H9 (cell line): ENCODE measurements around the gene RARG. TPM values are rescaled to one million over a fixed set of nuclear protein-coding genes. Genes with fewer than 3 reads are reported as not detected.

ENCODE experiments used
- DNase-seq: peaks from one replicate; pipeline ENCODE4 v3.0.0-alpha.2; 2017
- H2AFZ ChIP-seq: one replicate; pipeline ENCODE4 v1.6.1; 2013; ENCODE audit warnings: mild to moderate bottlenecking, low read length, control low read depth, moderate library complexity
- H2AK5ac ChIP-seq: 2 replicates; pipeline ENCODE4 v1.6.1; 2013; ENCODE audit warnings: low read length, control low read depth, mixed read lengths; ENCODE audit not compliant: insufficient read length
- H2BK120ac ChIP-seq: one replicate; pipeline ENCODE4 v1.6.1; 2013; ENCODE audit warnings: low read depth, mild to moderate bottlenecking, low read length, control low read depth, inconsistent platforms; ENCODE audit not compliant: poor library complexity, severe bottlenecking
- H2BK12ac ChIP-seq: 2 replicates; pipeline ENCODE4 v1.6.1; 2013; ENCODE audit warnings: low read length, control low read depth, mixed read lengths, low read depth; ENCODE audit not compliant: insufficient read length
- H2BK15ac ChIP-seq: 2 replicates; pipeline ENCODE4 v1.6.1; 2013; ENCODE audit warnings: low read depth, low read length, control low read depth
- H2BK20ac ChIP-seq: one replicate; pipeline ENCODE4 v1.6.1; 2013; ENCODE audit warnings: low read depth, mild to moderate bottlenecking, low read length, control low read depth, inconsistent platforms; ENCODE audit not compliant: poor library complexity, severe bottlenecking
- H2BK5ac ChIP-seq: 2 replicates; pipeline ENCODE4 v1.6.1; 2013; ENCODE audit warnings: low read length, control low read depth, mixed read lengths; ENCODE audit not compliant: insufficient read length
- H3K14ac ChIP-seq: 2 replicates; pipeline ENCODE4 v1.6.1; 2013; ENCODE audit warnings: low read length, control low read depth; ENCODE audit not compliant: insufficient read depth
- H3K18ac ChIP-seq: 2 replicates; pipeline ENCODE4 v1.6.1; 2013; ENCODE audit warnings: low read depth, mild to moderate bottlenecking, mixed read lengths, low read length, control low read depth; ENCODE audit not compliant: insufficient read length
- H3K23ac ChIP-seq: 2 replicates; pipeline ENCODE4 v1.6.1; 2013; ENCODE audit warnings: low read length, control low read depth, mixed read lengths, low read depth; ENCODE audit not compliant: insufficient read length
- H3K23me2 ChIP-seq: 2 replicates; pipeline ENCODE4 v1.6.1; 2013; ENCODE audit warnings: low read depth, mild to moderate bottlenecking, mixed read lengths, low read length, control low read depth; ENCODE audit not compliant: insufficient read length, poor library complexity, severe bottlenecking
- H3K27ac ChIP-seq: 2 replicates; pipeline ENCODE4 v1.5.1; 2013; ENCODE audit warnings: low read length, control low read depth, mixed read lengths, low read depth; ENCODE audit not compliant: insufficient read length
- H3K27me3 ChIP-seq: 2 replicates; pipeline ENCODE4 v1.6.1; 2013; ENCODE audit warnings: low read length, control low read depth, inconsistent platforms; ENCODE audit not compliant: insufficient read depth
- H3K4ac ChIP-seq: 2 replicates; pipeline ENCODE4 v1.6.1; 2013; ENCODE audit warnings: low read depth, mild to moderate bottlenecking, control low read depth, inconsistent platforms, low read length, moderate library complexity
- H3K4me1 ChIP-seq: 2 replicates; pipeline ENCODE4 v1.6.1; 2013; ENCODE audit warnings: low read length, control low read depth, inconsistent platforms; ENCODE audit not compliant: insufficient read depth
- H3K4me2 ChIP-seq: 2 replicates; pipeline ENCODE4 v1.6.1; 2013; ENCODE audit warnings: low read length, control low read depth, mixed read lengths; ENCODE audit not compliant: insufficient read length, insufficient read depth
- H3K56ac ChIP-seq: 2 replicates; pipeline ENCODE4 v1.6.1; 2013; ENCODE audit warnings: low read depth, mild to moderate bottlenecking, mixed read lengths, low read length, control low read depth; ENCODE audit not compliant: insufficient read length
- H3K79me1 ChIP-seq: 2 replicates; pipeline ENCODE4 v1.6.1; 2013; ENCODE audit warnings: low read depth, mild to moderate bottlenecking, moderate library complexity, low read length, control low read depth, inconsistent platforms; ENCODE audit not compliant: insufficient read depth, poor library complexity, severe bottlenecking
- H3K79me2 ChIP-seq: 2 replicates; pipeline ENCODE4 v1.6.1; 2013; ENCODE audit warnings: low read length, control low read depth, inconsistent platforms; ENCODE audit not compliant: insufficient read depth
- H3K9ac ChIP-seq: 2 replicates; pipeline ENCODE4 v1.6.1; 2013; ENCODE audit warnings: low read length, control low read depth, mixed read lengths; ENCODE audit not compliant: insufficient read length; ENCODE audit errors: extremely low read depth
- H3K9me3 ChIP-seq: one replicate; pipeline ENCODE4 v1.6.1; 2013; ENCODE audit warnings: low read depth, low read length, inconsistent platforms; ENCODE audit not compliant: control insufficient read depth
- H3T11ph ChIP-seq: one replicate; pipeline ENCODE4 v1.6.1; 2013; ENCODE audit warnings: mild to moderate bottlenecking, low read length, control low read depth, inconsistent platforms
- H4K20me1 ChIP-seq: one replicate; pipeline ENCODE4 v1.6.1; 2013; ENCODE audit not compliant: control insufficient read depth, insufficient read length, insufficient read depth
- H4K5ac ChIP-seq: 2 replicates; pipeline ENCODE4 v1.6.1; 2013; ENCODE audit warnings: low read depth, mild to moderate bottlenecking, mixed read lengths, low read length, control low read depth; ENCODE audit not compliant: insufficient read length
- H4K8ac ChIP-seq: replicated peaks from 2 replicates; pipeline ENCODE4 v1.6.1; 2013; ENCODE audit warnings: low read length, control low read depth, mixed read lengths, low read depth; ENCODE audit not compliant: insufficient read length
- H4K91ac ChIP-seq: 2 replicates; pipeline ENCODE4 v1.6.1; 2013; ENCODE audit warnings: low read depth, mild to moderate bottlenecking, moderate library complexity, mixed read lengths, low read length, control low read depth; ENCODE audit not compliant: insufficient read length
- H3K27ac Mint-ChIP-seq, 3 experiments: 2 replicates in 2 of 3; 3 replicates in 1 of 3; pipeline ENCODE4 v1.8.0; 2020 to 2021; ENCODE audit warnings: mixed read lengths in 3 of 3, mild to moderate bottlenecking in 1 of 3, moderate library complexity in 1 of 3
- H3K27me3 Mint-ChIP-seq: 2 replicates; pipeline ENCODE4 v1.8.0; 2021; ENCODE audit warnings: low read depth, mild to moderate bottlenecking, moderate library complexity, mixed read lengths
- H3K36me3 Mint-ChIP-seq, 3 experiments: 2 replicates in 2 of 3; 3 replicates in 1 of 3; pipeline ENCODE4 v1.8.0; 2020 to 2021; ENCODE audit warnings: low read depth in 3 of 3, mixed read lengths in 3 of 3; ENCODE audit not compliant: insufficient read depth in 1 of 3
- H3K4me1 Mint-ChIP-seq, 2 experiments: 2 replicates each; pipeline ENCODE4 v1.8.0; 2020; ENCODE audit warnings: mixed read lengths in 2 of 2
- H3K4me3 Mint-ChIP-seq, 2 experiments: 2 replicates in 1 of 2; 3 replicates in 1 of 2; pipeline ENCODE4 v1.8.0; 2020 to 2021; ENCODE audit warnings: mild to moderate bottlenecking in 2 of 2, mixed read lengths in 2 of 2, moderate library complexity in 1 of 2
- H3K9me3 Mint-ChIP-seq, 2 experiments: 2 replicates in 1 of 2; 3 replicates in 1 of 2; pipeline ENCODE4 v1.8.0; 2020; ENCODE audit warnings: mild to moderate bottlenecking in 2 of 2, mixed read lengths in 2 of 2, moderate library complexity in 1 of 2
- CTCF ChIP-seq: fragments of 200-600 bp; sonication (generic); conservative IDR thresholded peaks from 3 replicates; pipeline ENCODE4 v1.8.0; 2021; ENCODE audit warnings: antibody characterized with exemption, mild to moderate bottlenecking
- WGBS: extraction: QIAGEN DNeasy Blood & Tissue Kit; methylation state at CpG from one replicate; pipeline ENCODE4 v1.1.7; 2013; ENCODE audit warnings: missing lambda C conversion rate, low lambda C conversion rate, mixed read lengths; ENCODE audit not compliant: insufficient read length; ENCODE audit errors: extremely low coverage; 5-methylcytosine and 5-hydroxymethylcytosine counted together
- total RNA-seq: library from RNA; stranded (reverse); gene quantifications from 2 replicates; pipeline ENCODE4 v1.2.1, GENCODE V29; 2021

RARG gene
- total RNA-seq, 1 experiment from 2014 or later = 43.7 TPM

DNA sequence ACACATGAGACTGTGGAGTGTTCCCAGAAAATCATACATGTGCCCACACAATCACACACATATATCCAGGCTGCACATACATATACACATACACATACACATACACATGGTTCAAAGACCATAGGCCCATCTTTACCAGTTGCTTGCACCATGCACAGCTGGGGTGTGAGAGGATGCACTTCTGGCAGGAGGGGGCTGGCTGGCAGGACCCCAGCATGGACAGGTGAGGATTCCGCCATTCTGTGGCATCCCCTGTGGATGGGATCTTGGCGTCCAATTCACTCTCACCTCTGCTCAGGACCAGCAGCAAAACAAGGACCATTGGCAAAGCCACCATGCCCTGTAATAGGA lies 31.9 kb downstream of the RARG start:
- Histone ChIP-seq H3K56ac (no peak overlapping the region), H4K91ac (no peak overlapping the region), H3K9me3 (no peaks in the 10 kb centered on the region), H3K4me1 (no peaks in the 10 kb centered on the region), H3K4ac (no peak overlapping the region), H3T11ph (no peak overlapping the region), H3K18ac (no peak overlapping the region), H4K5ac (no peak overlapping the region), H3K23me2 (no peaks in the 10 kb centered on the region), H2BK120ac (no peak overlapping the region), H4K8ac (no peak overlapping the region), H4K20me1 (no peaks in the 10 kb centered on the region), H2BK20ac (no peak overlapping the region), H2AFZ (no peak overlapping the region), H3K79me1 (no peaks in the 10 kb centered on the region), H3K14ac (no peak overlapping the region), H3K27ac (no peak overlapping the region), H2AK5ac (no peak overlapping the region), H2BK5ac (no peak overlapping the region), H3K79me2 (no peaks in the 10 kb centered on the region), H3K4me2 (no peak overlapping the region), H3K27me3 (peaks cover 8% of the 10 kb centered on the region; the same call in 1 of the 2 replicates), H3K23ac (no peak overlapping the region), H2BK15ac (no peak overlapping the region), H2BK12ac (no peak overlapping the region), H3K9ac (no peak overlapping the region)
- H3K4me3 Mint-ChIP-seq = no peak overlapping the region
- no peak overlapping the region for H3K27ac Mint-ChIP-seq
- no peak for DNase-seq
- H3K36me3 Mint-ChIP-seq = no peaks in the 10 kb centered on the region
- WGBS = no CpG with 5 or more reads among the region's 2 CpGs
- H3K9me3 Mint-ChIP-seq = 0 out of 5 replicates have a peak, but pooled peaks cover 0 to 2% of the 10 kb centered on the region in 2 experiments
- H3K4me1 Mint-ChIP-seq = 0 out of 4 replicates have a peak, but pooled peaks cover 0 to 3% of the 10 kb centered on the region in 2 experiments
- peaks cover 77% of the 10 kb centered on the region for H3K27me3 Mint-ChIP-seq
- TF ChIP-seq CTCF = no peak
